Nasal cavity respiratory epithelium epithelial cell of viscerocranial mucosa (primary cell): ENCODE measurements around the gene GTPBP3. TPM values are rescaled to one million over a fixed set of nuclear protein-coding genes. Genes with fewer than 3 reads are reported as not detected.

Experiments
- total RNA-seq: library from RNA; depleted of rRNA; stranded (reverse); fragments of >200 nt; gene quantifications from 2 replicates; pipeline ENCODE4 v1.2.3, GENCODE V29; 2014

Gene GTPBP3
- total RNA-seq, result 20.8 and 25.2 TPM in 2 replicates

GRCh38 chr19:17336872-17337674 lies at the start of gene GTPBP3:
Gene GTPBP3 (plus strand): TSS chr19:17337553. CDS start chr19:17337612, 59 bp downstream.

GRCh38 chr19:17303167-17303939 lies 34.0 kb upstream of the GTPBP3 start, which contains the start of gene ABHD8:
Gene ABHD8 (minus strand): TSS chr19:17303425. CDS start chr19:17301616, 1,809 bp downstream.

GRCh38 chr19:17305517-17306284 lies 31.7 kb upstream of the GTPBP3 start, which contains the start of gene MRPL34:
Gene MRPL34 (plus strand): TSS chr19:17305872. CDS start chr19:17305893, 21 bp downstream.

GRCh38 chr19:17309198-17309964 lies 28.0 kb upstream of the GTPBP3 start, which contains the start of gene DDA1:
Gene DDA1 (plus strand): TSS chr19:17309563. CDS start chr19:17309655, 92 bp downstream.

GRCh38 chr19:17334414-17335409 lies 2.6 kb upstream of the GTPBP3 start, which contains the start of gene ANO8:
Gene ANO8 (minus strand): TSS chr19:17334855. CDS start chr19:17334670, 185 bp downstream.

GRCh38 chr19:17376935-17377600 lies 39.7 kb downstream of the GTPBP3 start, which contains the start of gene PLVAP:
Gene PLVAP (minus strand): TSS chr19:17377342. CDS start chr19:17377288, 54 bp downstream.

Other genes starting within 250 kb of the GTPBP3 start
- 9.6 and 12.5 TPM in 2 replicates for gene USE1, start 122.2 kb upstream of the GTPBP3 start, total RNA-seq
- 1.4 and 2.1 TPM in 2 replicates for gene OCEL1, start 111.3 kb upstream of the GTPBP3 start, total RNA-seq
- gene NR2F6, start 91.6 kb upstream of the GTPBP3 start, total RNA-seq, result 68.0 and 99.5 TPM in 2 replicates
- not detected in 2 replicates for gene USHBP1, start 72.8 kb upstream of the GTPBP3 start, total RNA-seq
- gene BABAM1, start 70.1 kb upstream of the GTPBP3 start, total RNA-seq, result 48.9 and 67.7 TPM in 2 replicates
- 0.64 and 0.68 TPM in 2 replicates for gene ANKLE1, start 55.7 kb upstream of the GTPBP3 start, total RNA-seq
- 7.5 and 13.8 TPM in 2 replicates for gene ABHD8, start 34.1 kb upstream of the GTPBP3 start, total RNA-seq
- 42.2 and 55.4 TPM in 2 replicates for gene MRPL34, start 31.7 kb upstream of the GTPBP3 start, total RNA-seq
- 15.0 and 38.4 TPM in 2 replicates for gene DDA1, start 28.0 kb upstream of the GTPBP3 start, total RNA-seq
- gene ANO8, start 2.7 kb upstream of the GTPBP3 start, total RNA-seq, result 3.4 and 7.6 TPM in 2 replicates
- not detected in 2 replicates for gene PLVAP, start 39.8 kb downstream of the GTPBP3 start, total RNA-seq
- 0.07 TPM in 1 of 2 replicates, not detected in the other for gene CCDC194, start 56.6 kb downstream of the GTPBP3 start, total RNA-seq
- 1.7 and 34.3 TPM in 2 replicates for gene BST2, start 68.1 kb downstream of the GTPBP3 start, total RNA-seq
- 21.4 and 21.9 TPM in 2 replicates for gene MVB12A, start 82.5 kb downstream of the GTPBP3 start, total RNA-seq
- 0.21 TPM in 1 of 2 replicates, not detected in the other for gene TMEM221, start 111.1 kb downstream of the GTPBP3 start, total RNA-seq
- not detected in 2 replicates for gene NXNL1, start 123.4 kb downstream of the GTPBP3 start, total RNA-seq
- 6.5 and 19.6 TPM in 2 replicates for gene SLC27A1, start 133.0 kb downstream of the GTPBP3 start, total RNA-seq
- 42.0 and 66.7 TPM in 2 replicates for gene PGLS, start 174.1 kb downstream of the GTPBP3 start, total RNA-seq
- gene COLGALT1, start 218.1 kb downstream of the GTPBP3 start, total RNA-seq, result 68.4 and 102 TPM in 2 replicates